Measurements from ENCODE around the gene CBX5.
"Not testable (repeated sequence)": the region's sequence is repeated elsewhere in the genome, so short reads cannot be mapped to it uniquely, and the experiment has no call there.

The CBX5 gene

DNA sequence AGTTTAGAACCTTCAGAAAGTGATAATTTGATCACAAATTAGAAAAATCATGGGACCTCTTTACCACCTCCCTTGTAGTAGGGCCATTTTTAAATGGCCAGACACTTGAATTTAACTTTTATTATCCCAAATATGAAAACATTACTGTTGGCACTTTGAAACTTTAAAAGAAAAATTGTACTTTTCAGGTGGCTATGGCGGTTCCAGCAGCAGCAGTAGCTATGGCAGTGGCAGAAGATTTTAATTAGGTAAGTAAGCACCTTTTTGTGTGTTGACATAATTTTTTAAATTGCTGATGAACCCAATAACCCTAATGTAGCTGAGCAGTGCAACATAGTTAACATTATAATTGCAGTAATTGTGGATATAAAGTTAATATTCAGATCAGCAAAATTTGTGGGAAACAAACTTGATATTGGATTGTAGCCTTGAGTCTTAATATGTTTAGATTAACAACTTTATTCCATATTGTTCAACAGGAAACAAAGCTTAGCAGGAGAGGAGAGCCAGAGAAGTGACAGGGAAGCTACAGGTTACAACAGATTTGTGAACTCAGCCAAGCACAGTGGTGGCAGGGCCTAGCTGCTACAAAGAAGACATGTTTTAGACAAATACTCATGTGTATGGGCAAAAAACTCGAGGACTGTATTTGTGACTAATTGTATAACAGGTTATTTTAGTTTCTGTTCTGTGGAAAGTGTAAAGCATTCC, 4.3 kb upstream of the CBX5 start:
- not testable (repeated sequence) for H3K27ac Mint-ChIP-seq; DNase-seq; H3K9me3 Mint-ChIP-seq; H3K27me3 Mint-ChIP-seq; H3K4me3 Mint-ChIP-seq; H3K36me3 Mint-ChIP-seq (ENCODE audit: low read depth)
- peaks cover 42% of the 10 kb centered on the region for H3K4me1 Mint-ChIP-seq (ENCODE audit: low read depth)

DNA sequence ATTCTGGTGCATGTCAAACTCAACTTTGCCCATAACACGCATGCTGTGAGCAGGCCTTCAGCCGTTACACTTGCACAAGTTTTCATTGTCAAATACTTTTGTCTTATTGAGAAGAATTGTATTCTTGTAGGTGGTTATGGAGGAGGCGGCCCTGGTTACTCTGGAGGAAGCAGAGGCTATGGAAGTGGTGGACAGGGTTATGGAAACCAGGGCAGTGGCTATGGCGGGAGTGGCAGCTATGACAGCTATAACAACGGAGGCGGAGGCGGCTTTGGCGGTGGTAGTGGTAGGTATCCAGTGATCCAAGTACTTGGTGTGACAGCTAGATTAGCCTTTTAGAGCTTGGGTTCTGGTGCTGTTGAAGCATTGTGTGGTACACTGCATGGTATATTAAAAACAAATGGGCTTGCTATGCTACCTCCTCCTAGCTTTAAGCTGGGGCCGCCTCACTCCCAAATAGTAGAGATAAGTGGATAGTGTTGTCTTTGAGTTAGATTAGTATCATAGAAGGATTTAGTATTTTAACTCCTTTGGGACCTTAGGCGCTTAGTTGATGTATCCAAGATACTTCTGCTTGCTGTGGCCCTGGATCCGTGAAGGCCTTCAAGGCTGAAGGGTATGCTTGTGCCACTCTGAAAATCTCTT, 3.1 kb upstream of the CBX5 start:
- Mint-ChIP-seq H3K4me1 (ENCODE audit: low read depth) (peaks cover 46% of the 10 kb centered on the region), H3K4me3 (no peak overlapping the region), H3K9me3 (no peaks in the 10 kb centered on the region), H3K36me3 (ENCODE audit: low read depth) (no peaks in the 10 kb centered on the region), H3K27me3 (no peaks in the 10 kb centered on the region), H3K27ac (no peak overlapping the region)
- DNase-seq, result peak; percentile 61

DNA sequence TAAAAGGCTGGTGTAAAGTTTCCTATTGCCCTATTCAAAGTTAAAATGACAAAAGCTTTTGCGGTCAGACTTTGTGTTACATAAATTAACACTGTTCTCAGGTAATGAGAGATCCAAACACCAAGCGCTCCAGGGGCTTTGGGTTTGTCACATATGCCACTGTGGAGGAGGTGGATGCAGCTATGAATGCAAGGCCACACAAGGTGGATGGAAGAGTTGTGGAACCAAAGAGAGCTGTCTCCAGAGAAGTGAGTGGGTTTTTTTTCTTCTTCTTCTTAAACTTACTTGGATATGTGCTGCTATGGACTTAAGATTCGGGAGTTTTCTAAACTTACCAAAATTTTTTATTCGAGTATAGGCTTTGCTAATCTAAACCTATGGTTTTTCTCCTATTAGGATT, 1.8 kb upstream of the CBX5 start:
- not testable (repeated sequence) for H3K27ac Mint-ChIP-seq; DNase-seq; H3K4me3 Mint-ChIP-seq; H3K9me3 Mint-ChIP-seq; H3K36me3 Mint-ChIP-seq (ENCODE audit: low read depth); H3K27me3 Mint-ChIP-seq
- peaks cover 52% of the 10 kb centered on the region for H3K4me1 Mint-ChIP-seq (ENCODE audit: low read depth)

DNA sequence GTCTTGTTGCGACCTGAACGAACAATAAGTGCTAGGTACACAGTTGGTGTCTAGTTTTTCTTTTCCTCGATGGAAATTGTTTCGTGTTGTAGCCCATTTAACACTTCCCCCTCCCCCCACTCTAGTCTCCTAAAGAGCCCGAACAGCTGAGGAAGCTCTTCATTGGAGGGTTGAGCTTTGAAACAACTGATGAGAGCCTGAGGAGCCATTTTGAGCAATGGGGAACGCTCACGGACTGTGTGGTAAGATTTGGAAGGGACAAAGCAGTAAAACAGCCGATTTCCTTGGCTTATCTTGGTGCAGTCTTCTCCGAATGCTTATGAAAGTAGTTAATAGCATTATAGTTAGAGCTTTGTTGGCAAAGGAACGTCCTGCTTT, 1.3 kb upstream of the CBX5 start:
- H3K27ac Mint-ChIP-seq, H3K9me3 Mint-ChIP-seq, DNase-seq, H3K27me3 Mint-ChIP-seq, H3K4me3 Mint-ChIP-seq: not testable (repeated sequence)
- Mint-ChIP-seq H3K36me3 (ENCODE audit: low read depth) (peaks cover 12% of the 10 kb centered on the region), H3K4me1 (ENCODE audit: low read depth) (peaks cover 54% of the 10 kb centered on the region)

- peaks cover 18% of the 10 kb centered on the region for H3K36me3 Mint-ChIP-seq (ENCODE audit: low read depth)
- no peaks in the 10 kb centered on the region for H3K9me3 Mint-ChIP-seq
- peaks cover 55% of the 10 kb centered on the region for H3K4me1 Mint-ChIP-seq (ENCODE audit: low read depth)
- H3K4me3 Mint-ChIP-seq, result no peak within 1 kb of the TSS
- H3K27me3 Mint-ChIP-seq, result no peaks in the 10 kb centered on the region
- H3K27ac Mint-ChIP-seq, result no peak within 1 kb of the TSS
- DNase-seq, result peak; percentile 89
These were observed 742 bp upstream of the CBX5 start, which contains the start of gene HNRNPA1 for GRCh38 chr12:54280468-54281260. HNRNPA1 (plus strand) TSS chr12:54280726; CDS start chr12:54280808, 82 bp downstream.

GRCh38 chr12:54279227-54279631, 693 bp downstream of the CBX5 start:
- Mint-ChIP-seq H3K27me3 (no peaks in the 10 kb centered on the region), H3K4me1 (ENCODE audit: low read depth) (peaks cover 51% of the 10 kb centered on the region), H3K27ac (no peak overlapping the region), H3K9me3 (no peaks in the 10 kb centered on the region), H3K4me3 (no peak overlapping the region), H3K36me3 (ENCODE audit: low read depth) (peaks cover 27% of the 10 kb centered on the region)
- no peak for DNase-seq

DNA sequence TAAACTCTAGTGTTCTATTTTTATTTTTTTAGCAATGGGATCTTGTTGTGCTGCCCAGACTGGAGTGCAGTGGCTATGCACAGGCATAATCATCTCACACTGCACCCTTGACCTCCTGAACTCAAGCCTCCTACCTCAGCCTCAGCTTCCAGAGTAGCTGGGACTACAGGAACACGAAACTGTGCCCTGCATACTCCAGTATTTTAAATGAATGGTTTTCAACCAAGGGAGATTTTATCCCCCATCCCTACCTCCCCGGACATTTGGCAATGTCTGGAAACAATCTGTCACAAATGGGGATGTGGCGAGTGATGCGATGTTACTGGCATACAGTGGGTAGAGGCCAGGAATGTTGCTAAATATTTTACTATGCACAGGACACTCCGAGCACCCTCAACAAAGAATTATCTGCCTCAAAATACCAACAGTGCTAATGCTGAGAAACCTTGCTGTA, 2.1 kb downstream of the CBX5 start:
- H3K27me3 Mint-ChIP-seq, result no peaks in the 10 kb centered on the region
- no peak overlapping the region for H3K4me3 Mint-ChIP-seq
- H3K27ac Mint-ChIP-seq, result no peak overlapping the region
- DNase-seq, result no peak
- H3K36me3 Mint-ChIP-seq (ENCODE audit: low read depth), result peaks cover 41% of the 10 kb centered on the region
- no peaks in the 10 kb centered on the region for H3K9me3 Mint-ChIP-seq
- peaks cover 50% of the 10 kb centered on the region for H3K4me1 Mint-ChIP-seq (ENCODE audit: low read depth)

DNA sequence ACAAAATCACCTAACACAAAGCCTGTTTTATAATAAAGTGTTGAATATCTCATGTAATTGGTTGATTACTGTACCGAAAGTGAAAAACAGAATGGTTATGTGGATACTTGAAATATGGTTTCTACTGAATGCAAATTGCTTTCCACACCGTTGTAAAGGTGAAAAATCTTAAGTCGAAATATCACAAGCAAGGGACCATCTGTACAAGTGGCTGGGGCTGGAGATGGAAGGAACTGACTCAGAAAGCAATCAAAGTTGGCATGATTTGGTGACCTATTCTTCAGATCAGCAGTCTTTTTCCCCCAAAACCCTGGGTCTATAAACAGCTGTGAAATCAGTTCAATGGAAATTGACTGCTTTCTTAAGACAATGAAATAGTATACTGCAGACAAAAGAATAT, 3.6 kb downstream of the CBX5 start:
- no peak overlapping the region for H3K4me3 Mint-ChIP-seq
- H3K27ac Mint-ChIP-seq, result peak overlapping the region; percentile 59
- no peaks in the 10 kb centered on the region for H3K27me3 Mint-ChIP-seq
- peaks cover 53% of the 10 kb centered on the region for H3K36me3 Mint-ChIP-seq (ENCODE audit: low read depth)
- no peaks in the 10 kb centered on the region for H3K9me3 Mint-ChIP-seq
- DNase-seq, result no peak
- peaks cover 59% of the 10 kb centered on the region for H3K4me1 Mint-ChIP-seq (ENCODE audit: low read depth)

- Mint-ChIP-seq H3K27ac (no peak overlapping the region), H3K27me3 (no peaks in the 10 kb centered on the region), H3K4me3 (no peak overlapping the region), H3K4me1 (ENCODE audit: low read depth) (peaks cover 75% of the 10 kb centered on the region), H3K9me3 (no peaks in the 10 kb centered on the region), H3K36me3 (ENCODE audit: low read depth) (peaks cover 58% of the 10 kb centered on the region)
- DNase-seq, result no peak
These were observed 5.9 kb downstream of the CBX5 start for GRCh38 chr12:54273981-54274380.

DNA sequence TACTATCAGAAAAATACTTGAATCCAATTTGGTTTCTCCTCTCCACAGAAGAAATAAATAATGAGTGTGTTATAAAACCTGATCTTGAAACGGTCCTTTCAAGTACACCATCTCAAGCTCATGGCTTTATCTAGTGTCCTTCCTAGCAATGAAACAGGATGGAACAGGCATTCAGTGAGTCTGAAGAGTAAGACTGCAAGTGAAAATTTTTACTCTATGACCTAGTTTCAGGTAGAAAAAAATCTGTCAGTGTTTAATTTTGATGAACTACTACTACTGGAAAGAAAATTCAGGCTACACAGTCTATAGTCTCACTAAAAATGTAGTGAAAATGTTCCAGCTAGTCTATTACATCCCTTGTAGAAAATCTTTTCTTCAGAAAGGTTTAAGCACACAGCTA, 7.7 kb downstream of the CBX5 start:
- no peak for DNase-seq
- Mint-ChIP-seq H3K27me3 (no peaks in the 10 kb centered on the region), H3K36me3 (ENCODE audit: low read depth) (peaks cover 59% of the 10 kb centered on the region), H3K4me1 (ENCODE audit: low read depth) (peaks cover 68% of the 10 kb centered on the region), H3K4me3 (no peak overlapping the region), H3K9me3 (no peaks in the 10 kb centered on the region), H3K27ac (peak overlapping the region; percentile 88)

GRCh38 chr12:54270345-54270744, 9.6 kb downstream of the CBX5 start:
- H3K36me3 Mint-ChIP-seq (ENCODE audit: low read depth), result peaks cover 46% of the 10 kb centered on the region
- H3K4me3 Mint-ChIP-seq, result no peak overlapping the region
- H3K9me3 Mint-ChIP-seq, result no peaks in the 10 kb centered on the region
- H3K27ac Mint-ChIP-seq, result peak overlapping the region; percentile 85
- no peak for DNase-seq
- H3K4me1 Mint-ChIP-seq (ENCODE audit: low read depth), result peaks cover 50% of the 10 kb centered on the region
- H3K27me3 Mint-ChIP-seq, result no peaks in the 10 kb centered on the region

DNA sequence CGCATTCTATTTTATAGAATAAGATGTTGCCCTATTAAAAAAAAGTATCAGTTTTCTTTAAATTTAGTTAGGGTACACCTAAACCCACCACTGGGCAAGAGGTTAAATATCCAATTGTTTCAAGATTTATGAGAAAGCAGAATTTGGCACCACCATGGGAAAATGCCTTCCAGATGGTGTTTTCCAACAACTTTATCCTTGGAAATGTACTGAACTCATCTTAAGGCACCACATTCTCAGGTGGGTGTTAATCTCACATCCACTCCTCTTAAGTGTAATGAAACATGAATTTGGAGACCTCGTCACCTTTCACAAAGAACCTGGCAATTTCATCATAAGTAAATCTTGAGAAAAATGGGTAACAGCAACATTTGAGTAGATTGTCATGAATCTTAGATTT, 13.1 kb downstream of the CBX5 start:
- Mint-ChIP-seq H3K36me3 (ENCODE audit: low read depth) (peaks cover 17% of the 10 kb centered on the region), H3K27ac (no peak overlapping the region), H3K4me1 (ENCODE audit: low read depth) (peaks cover 41% of the 10 kb centered on the region), H3K4me3 (no peak overlapping the region), H3K9me3 (no peaks in the 10 kb centered on the region), H3K27me3 (no peaks in the 10 kb centered on the region)
- DNase-seq, result no peak

DNA sequence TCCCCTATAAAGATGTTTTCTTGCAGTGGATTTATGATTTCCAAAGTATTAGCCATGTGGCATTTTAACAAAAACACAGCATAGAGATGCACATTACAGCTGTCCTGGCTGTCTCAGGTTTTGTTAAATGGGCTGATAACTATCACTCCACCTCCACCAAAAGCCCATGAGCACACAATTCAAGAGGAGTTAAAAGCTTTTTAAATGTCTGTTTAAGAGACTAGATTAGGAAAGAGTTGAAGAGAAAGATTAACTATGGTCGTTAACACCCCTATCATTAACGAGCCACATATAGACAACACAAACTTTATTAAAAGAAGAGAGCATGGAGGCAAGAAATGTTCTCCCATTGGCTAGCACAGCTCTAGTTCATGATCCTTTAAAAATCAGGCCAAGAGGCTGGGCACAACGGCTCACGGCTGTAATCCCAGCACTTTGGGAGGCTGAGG, 14.5 kb downstream of the CBX5 start:
- no peaks in the 10 kb centered on the region for H3K9me3 Mint-ChIP-seq
- peaks cover 31% of the 10 kb centered on the region for H3K4me1 Mint-ChIP-seq (ENCODE audit: low read depth)
- no peaks in the 10 kb centered on the region for H3K27me3 Mint-ChIP-seq
- peak overlapping the region; percentile 12 for H3K27ac Mint-ChIP-seq
- H3K4me3 Mint-ChIP-seq, result no peak overlapping the region
- H3K36me3 Mint-ChIP-seq (ENCODE audit: low read depth), result peaks cover 9% of the 10 kb centered on the region
- no peak for DNase-seq

DNA sequence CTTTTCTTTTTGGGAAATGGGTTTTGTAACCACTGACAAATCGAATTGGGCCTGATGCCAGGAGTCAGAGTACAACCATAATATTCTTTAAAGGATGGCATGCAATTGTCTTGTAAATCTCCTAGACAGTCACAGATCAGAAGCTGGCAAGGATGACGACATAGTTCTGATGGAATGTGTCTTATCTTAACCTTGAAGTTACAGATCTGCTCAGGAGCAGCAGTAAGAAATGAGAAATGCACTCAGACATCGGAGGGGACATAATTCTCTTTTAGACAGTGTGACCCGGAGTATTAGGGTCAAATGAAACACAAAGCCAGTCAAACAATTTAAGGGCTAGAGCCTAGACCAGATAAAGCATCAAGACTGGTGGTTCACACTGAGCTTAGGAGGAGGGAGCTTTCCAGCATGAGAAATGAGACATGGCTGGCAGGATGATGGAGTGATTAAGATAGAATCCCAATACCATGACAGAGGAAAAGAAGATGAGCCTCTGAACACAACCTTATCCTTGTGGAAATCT, 17.5 kb downstream of the CBX5 start:
- no peak for DNase-seq
- Mint-ChIP-seq H3K27me3 (no peaks in the 10 kb centered on the region), H3K36me3 (ENCODE audit: low read depth) (peaks cover 11% of the 10 kb centered on the region), H3K4me3 (no peak overlapping the region), H3K27ac (no peak overlapping the region), H3K4me1 (ENCODE audit: low read depth) (peaks cover 45% of the 10 kb centered on the region), H3K9me3 (no peaks in the 10 kb centered on the region)

Data from activated T-cell treated with anti-CD3 and anti-CD28 coated beads, Interleukin-2, amount 50 U/mL, for 24 hours (primary cell).